Hepatocyte (in vitro differentiated cells): ENCODE results near the gene CYP1B1. TPM values are rescaled to one million over a fixed set of nuclear protein-coding genes. Genes with fewer than 3 reads are reported as not detected.

Source experiments
- DNase-seq: peaks from one replicate; pipeline ENCODE4 v3.0.0-alpha.2; 2016; ENCODE audit warnings: low spot score
- H2AFZ ChIP-seq: fragments of 200-600 bp; sonication (generic); 2 replicates; pipeline ENCODE4 v1.6.0; 2016; ENCODE audit warnings: antibody characterized with exemption, mild to moderate bottlenecking
- H3K27ac ChIP-seq: fragments of 200-600 bp; sonication (generic); 2 replicates; pipeline ENCODE4 v1.5.1; 2016; ENCODE audit warnings: mild to moderate bottlenecking
- H3K27me3 ChIP-seq: fragments of 200-600 bp; sonication (generic); 2 replicates; pipeline ENCODE4 v1.6.1; 2016
- H3K36me3 ChIP-seq: fragments of 200-600 bp; sonication (generic); replicated peaks from 2 replicates; pipeline ENCODE4 v1.5.1; 2016; ENCODE audit warnings: low read depth; ENCODE audit not compliant: insufficient read depth
- H3K4me1 ChIP-seq: fragments of 200-600 bp; sonication (generic); 2 replicates; pipeline ENCODE4 v1.5.1; 2016; ENCODE audit warnings: mild to moderate bottlenecking, moderate library complexity; ENCODE audit not compliant: insufficient read depth
- H3K4me2 ChIP-seq: fragments of 200-600 bp; sonication (generic); 2 replicates; pipeline ENCODE4 v1.6.0; 2016
- H3K4me3 ChIP-seq: fragments of 200-600 bp; sonication (generic); 2 replicates; pipeline ENCODE4 v1.5.1; 2016; ENCODE audit warnings: mild to moderate bottlenecking
- H3K79me2 ChIP-seq: fragments of 200-600 bp; sonication (generic); 2 replicates; pipeline ENCODE4 v1.6.0; 2017; ENCODE audit warnings: mild to moderate bottlenecking
- H3K9me2 ChIP-seq: fragments of 200-600 bp; sonication (generic); replicated peaks from 2 replicates; pipeline ENCODE4 v1.6.0; 2017; ENCODE audit warnings: mild to moderate bottlenecking; ENCODE audit not compliant: insufficient read depth
- H3K9me3 ChIP-seq: fragments of 200-600 bp; sonication (generic); 2 replicates; pipeline ENCODE4 v1.5.1; 2016; ENCODE audit warnings: low read depth, mild to moderate bottlenecking
- H4K20me1 ChIP-seq: fragments of 200-600 bp; sonication (generic); 2 replicates; pipeline ENCODE4 v1.6.0; 2016; ENCODE audit warnings: mild to moderate bottlenecking; ENCODE audit not compliant: insufficient read depth, poor library complexity, severe bottlenecking
- CTCF ChIP-seq: fragments of 200-600 bp; sonication (generic); IDR thresholded peaks from 2 replicates; pipeline ENCODE4 v1.5.1; 2016; ENCODE audit warnings: antibody characterized with exemption, mild to moderate bottlenecking; ENCODE audit not compliant: poor library complexity
- EZH2 ChIP-seq: fragments of 200-600 bp; sonication (generic); IDR thresholded peaks from 2 replicates; pipeline ENCODE4 v1.6.1; 2016; ENCODE audit warnings: antibody characterized with exemption, mild to moderate bottlenecking, borderline replicate concordance
- EZH2phosphoT487 ChIP-seq: fragments of 200-600 bp; sonication (generic); IDR thresholded peaks from one replicate; pipeline ENCODE4 v1.6.1; 2018; ENCODE audit warnings: antibody characterized with exemption, mild to moderate bottlenecking, low read depth, moderate library complexity; ENCODE audit not compliant: unreplicated experiment, severe bottlenecking
- WGBS: methylation state at CpG from one replicate; pipeline ENCODE4 v1.1.6; 2016; ENCODE audit warnings: low lambda C conversion rate; ENCODE audit errors: missing lambda C conversion rate; 5-methylcytosine and 5-hydroxymethylcytosine counted together
- polyA plus RNA-seq: library from polyadenylated mRNA; unstranded; fragments of >200 nt; fragmentation: Nextera tagmentation; extraction: Ambion mirVana; gene quantifications from 2 replicates; pipeline ENCODE4 v1.2.1, GENCODE V29; 2016
- total RNA-seq: library from RNA; depleted of rRNA; stranded (reverse); fragments of >200 nt; gene quantifications from 2 replicates; pipeline ENCODE4 v1.2.3, GENCODE V29; 2014

CYP1B1 gene
- total and polyA plus RNA-seq, 2 experiments from 2014 or later: 23.2 to 38.5 TPM

DNA sequence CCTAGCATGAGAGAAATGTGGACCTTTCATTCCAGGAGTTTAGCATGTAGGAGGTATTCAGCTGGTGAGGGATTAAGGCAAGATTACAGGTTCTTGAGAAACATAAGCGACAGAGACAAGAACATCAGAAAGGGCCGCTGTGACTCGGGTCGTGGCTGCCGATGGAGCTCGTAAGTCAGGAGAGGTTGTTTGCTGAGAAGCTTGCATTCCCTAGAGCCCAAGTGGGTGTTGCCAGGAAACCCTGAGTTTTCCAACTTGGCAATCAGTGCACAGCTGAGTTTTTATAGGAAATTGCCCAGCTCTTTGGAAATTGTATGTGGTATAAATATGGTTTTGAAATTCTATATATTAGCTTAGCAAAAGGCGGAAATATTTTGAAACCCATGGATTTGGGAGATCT is 46.4 kb upstream of the CYP1B1 start:
- H3K27ac ChIP-seq: no peak overlapping the region
- peaks cover 3% of the 10 kb centered on the region for H3K9me3 ChIP-seq
- no peak for TF ChIP-seq EZH2
- TF ChIP-seq CTCF: no peak
- no peak for TF ChIP-seq EZH2phosphoT487
- no peak overlapping the region for H3K4me2 ChIP-seq
- WGBS: 59% methylated on average over 7 of the region's 7 CpGs
- no peak overlapping the region for H3K4me3 ChIP-seq
- H3K27me3 ChIP-seq: no peaks in the 10 kb centered on the region
- H3K79me2 ChIP-seq: no peaks in the 10 kb centered on the region
- H2AFZ ChIP-seq: no peak overlapping the region
- H3K4me1 ChIP-seq: no peaks in the 10 kb centered on the region
- H3K36me3 ChIP-seq: no peaks in the 10 kb centered on the region
- no peaks in the 10 kb centered on the region for H3K9me2 ChIP-seq
- H4K20me1 ChIP-seq: no peaks in the 10 kb centered on the region
- no peak for DNase-seq

DNA sequence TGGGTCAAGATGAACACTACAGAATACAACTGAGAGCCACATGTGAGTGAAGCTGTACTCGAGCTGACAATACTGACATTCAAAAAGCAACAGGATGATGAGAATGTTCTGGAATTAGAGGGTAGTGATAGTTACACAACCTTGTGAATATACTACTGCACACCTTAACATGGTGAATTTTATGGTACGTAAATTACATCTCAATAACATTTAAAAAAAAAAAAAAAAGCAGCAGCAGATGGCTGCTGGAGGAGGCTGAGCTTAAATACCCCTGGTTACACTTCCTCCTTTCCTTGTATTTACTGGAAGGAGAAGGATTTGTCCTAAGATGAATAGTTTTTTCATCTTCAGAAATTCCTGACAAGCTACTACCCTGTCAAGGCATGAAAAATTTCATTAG is 45.5 kb upstream of the CYP1B1 start:
- Histone ChIP-seq H3K27me3 (no peaks in the 10 kb centered on the region), H2AFZ (no peak overlapping the region)
- TF ChIP-seq EZH2: no peak

GRCh38 chr2:38120829-38121228 is 44.9 kb upstream of the CYP1B1 start:
- DNase-seq: no peak
- no peak overlapping the region for H3K4me2 ChIP-seq
- no peaks in the 10 kb centered on the region for H3K9me3 ChIP-seq
- H3K27ac ChIP-seq: no peak overlapping the region
- H3K36me3 ChIP-seq: no peaks in the 10 kb centered on the region
- no peaks in the 10 kb centered on the region for H4K20me1 ChIP-seq
- H3K4me3 ChIP-seq: no peak overlapping the region
- 64% methylated on average over 5 of the region's 5 CpGs for WGBS
- no peaks in the 10 kb centered on the region for H3K27me3 ChIP-seq
- TF ChIP-seq CTCF (no peak), EZH2phosphoT487 (no peak), EZH2 (no peak)
- H3K9me2 ChIP-seq: no peaks in the 10 kb centered on the region
- no peaks in the 10 kb centered on the region for H3K4me1 ChIP-seq
- H2AFZ ChIP-seq: no peak overlapping the region
- no peaks in the 10 kb centered on the region for H3K79me2 ChIP-seq

More for the DNA sequence above, 45.5 kb upstream of the CYP1B1 start:
- DNase-seq: no peak
- Histone ChIP-seq H3K4me2 (no peak overlapping the region), H3K27ac (no peak overlapping the region), H3K4me3 (no peak overlapping the region), H3K36me3 (no peaks in the 10 kb centered on the region), H3K79me2 (no peaks in the 10 kb centered on the region), H4K20me1 (no peaks in the 10 kb centered on the region), H3K9me2 (no peaks in the 10 kb centered on the region), H3K4me1 (no peaks in the 10 kb centered on the region), H3K9me3 (no peaks in the 10 kb centered on the region)
- whole genome bisulfite sequencing: 76% methylated on average over 2 of the region's 2 CpGs

DNA sequence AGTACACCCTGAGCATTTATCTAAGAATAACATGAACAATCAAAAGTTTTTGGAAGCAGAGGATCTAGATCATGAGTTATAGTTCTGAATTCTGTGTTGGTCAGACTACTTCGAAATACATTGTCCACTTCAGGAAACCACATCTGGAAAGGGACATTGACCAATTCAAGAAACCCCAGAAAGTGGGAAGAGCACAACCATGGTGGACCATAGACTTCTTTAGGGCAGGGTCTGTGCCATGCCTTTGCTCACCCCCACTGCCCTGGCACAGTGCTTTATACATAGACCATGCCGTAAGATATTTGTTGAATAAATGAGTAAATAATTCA is 44.3 kb upstream of the CYP1B1 start:
- Histone ChIP-seq H3K4me2 (no peak overlapping the region), H3K36me3 (no peaks in the 10 kb centered on the region), H3K4me1 (no peaks in the 10 kb centered on the region), H4K20me1 (no peaks in the 10 kb centered on the region), H3K9me3 (no peaks in the 10 kb centered on the region), H3K9me2 (no peaks in the 10 kb centered on the region), H3K27ac (no peak overlapping the region), H3K79me2 (no peaks in the 10 kb centered on the region), H3K4me3 (no peak overlapping the region), H2AFZ (no peak overlapping the region), H3K27me3 (no peaks in the 10 kb centered on the region)
- no peak for DNase-seq
- WGBS: 98% methylated on average over 2 of the region's 2 CpGs
- TF ChIP-seq EZH2: no peak
- TF ChIP-seq CTCF: no peak
- no peak for TF ChIP-seq EZH2phosphoT487
